K562 (cell line): ENCODE results near the gene TPD52L1. TPM values are rescaled to one million over a fixed set of nuclear protein-coding genes. Genes with fewer than 3 reads are reported as not detected.

ENCODE experiments used
- CEBPG ChIP-seq, 3 experiments: fragments of 200-800 bp in 1 of 3; sonication (Bioruptor generic) in 1 of 3; sonication (generic) in 1 of 3; formaldehyde crosslinking in 1 of 3; IDR thresholded peaks in 2 of 3; conservative IDR thresholded peaks in 1 of 3; 2 replicates each; pipeline versions ENCODE4 v1.6.1 to v1.8.0; 2016 to 2022; ENCODE audit warnings: missing compliant biosample characterization in 2 of 3, missing genetic modification characterization in 2 of 3, mild to moderate bottlenecking in 1 of 3, missing genetic modification reagents in 1 of 3
- NRF1 ChIP-seq, 2 experiments: fragments of 450-650 bp; IDR thresholded peaks in 1 of 2; conservative IDR thresholded peaks in 1 of 2; 2 replicates each; pipeline ENCODE4 v1.6.1; 2014; ENCODE audit warnings: mild to moderate bottlenecking in 2 of 2
- SFPQ ChIP-seq: fragments of 200-400 bp; formaldehyde crosslinking; IDR thresholded peaks from 2 replicates; pipeline ENCODE4 v1.6.1; 2017; ENCODE audit warnings: mild to moderate bottlenecking, low read depth, low read length, moderate library complexity
- TBL1XR1 ChIP-seq, 2 experiments: IDR thresholded peaks; 2 replicates each; pipeline ENCODE4 v1.6.1; 2012; ENCODE audit warnings: improper control_type of control experiment in 2 of 2, low read length in 2 of 2, mild to moderate bottlenecking in 1 of 2
- ZNF655 ChIP-seq: fragments of 250-450 bp; sonication (Bioruptor Pico); IDR thresholded peaks from 2 replicates; pipeline ENCODE4 v1.5.0; 2021
- polyA plus RNA-seq, 8 experiments: library from polyadenylated mRNA; depleted of rRNA in 4 of 8; stranded (reverse) in 5 of 8; unstranded in 3 of 8; fragments of >200 nt; fragmentation: Nextera tagmentation in 2 of 8; fragmentation: Illumina TruSeq in 1 of 8; extraction: Ambion mirVana in 2 of 8; extraction: Trizol in 1 of 8; gene quantifications; 2 replicates each; pipeline versions ENCODE4 v1.2.1 to v1.2.3, GENCODE V29; 2011 to 2014; ENCODE audit warnings: inconsistent platforms in 1 of 8, missing spikeins in 1 of 8
- total RNA-seq, 7 experiments: library from RNA; depleted of rRNA in 6 of 7; stranded (reverse); fragments of >200 nt in 6 of 7; fragmentation: Illumina TruSeq in 2 of 7; extraction: Trizol in 2 of 7; gene quantifications; 2 replicates each; pipeline versions ENCODE4 v1.2.1 to v1.2.3, GENCODE V29; 2011 to 2021; ENCODE audit warnings: low replicate concordance in 1 of 7
- TF ChIP-seq, protein P1 (sequence below), 2 experiments: fragments of 450-650 bp; IDR thresholded peaks; 2 replicates each; pipeline ENCODE4 v1.6.1; 2016

The TPD52L1 gene
- total and polyA plus RNA-seq, 9 of the 15 experiments (the other 6 are each of a cell fraction or from before 2014, with no cell fraction given) = 12.9 to 149 (median 75.7) TPM

DNA sequence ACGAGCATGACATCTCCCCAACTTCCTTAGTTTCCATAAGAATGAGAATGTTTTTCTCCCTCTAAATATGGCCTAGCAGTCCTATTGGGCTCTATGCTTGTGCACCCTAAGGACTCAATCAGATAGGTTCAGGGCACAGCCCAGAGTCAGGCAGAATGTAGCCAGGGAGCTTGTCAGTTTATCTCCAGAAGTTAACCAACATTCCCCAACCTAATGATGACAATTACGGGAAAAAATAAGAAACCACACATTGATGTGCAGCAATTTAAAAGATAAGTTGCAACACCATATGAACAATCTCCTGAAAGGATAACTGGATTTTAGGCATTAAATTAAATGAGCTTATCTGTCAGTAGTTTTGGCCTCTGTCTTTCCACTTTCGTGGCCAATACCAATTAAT lies 77.1 kb downstream of the TPD52L1 start (continued):
- TF ChIP-seq NRF1 (conservative IDR thresholded peaks at IDR 0.05 in 1 of 2, IDR thresholded peaks at IDR 0.05 in 1 of 2) = no peak
- TF ChIP-seq SFPQ = no peak
- TF ChIP-seq CEBPG (CRISPR knock-in tag; IDR thresholded peaks at IDR 0.05) = no peak
- no peak for TF ChIP-seq CEBPG (tag; conservative IDR thresholded peaks at IDR 0.05 in 1 of 2, IDR thresholded peaks at IDR 0.05 in 1 of 2)
- TF ChIP-seq ZNF655 = no peak
- TF ChIP-seq TBL1XR1 (IDR thresholded peaks at IDR 0.05; ENCODE audit: low read length in 2 of 2) = no peak
- TF ChIP-seq, protein P1, sequence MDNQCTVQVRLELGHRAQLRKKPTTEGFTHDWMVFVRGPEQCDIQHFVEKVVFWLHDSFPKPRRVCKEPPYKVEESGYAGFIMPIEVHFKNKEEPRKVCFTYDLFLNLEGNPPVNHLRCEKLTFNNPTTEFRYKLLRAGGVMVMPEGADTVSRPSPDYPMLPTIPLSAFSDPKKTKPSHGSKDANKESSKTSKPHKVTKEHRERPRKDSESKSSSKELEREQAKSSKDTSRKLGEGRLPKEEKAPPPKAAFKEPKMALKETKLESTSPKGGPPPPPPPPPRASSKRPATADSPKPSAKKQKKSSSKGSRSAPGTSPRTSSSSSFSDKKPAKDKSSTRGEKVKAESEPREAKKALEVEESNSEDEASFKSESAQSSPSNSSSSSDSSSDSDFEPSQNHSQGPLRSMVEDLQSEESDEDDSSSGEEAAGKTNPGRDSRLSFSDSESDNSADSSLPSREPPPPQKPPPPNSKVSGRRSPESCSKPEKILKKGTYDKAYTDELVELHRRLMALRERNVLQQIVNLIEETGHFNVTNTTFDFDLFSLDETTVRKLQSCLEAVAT (IDR thresholded peaks at IDR 0.05) = no peak
- TF ChIP-seq, all 486 proteins: peak for 0
